CD14-positive monocyte (primary cell): ENCODE data around the gene GPRC5B. TPM values are rescaled to one million over a fixed set of nuclear protein-coding genes. Genes with fewer than 3 reads are reported as not detected.
A peak's percentile ranks its signal among the peaks of the same experiment; 100 is the strongest.

Experiments used
- DNase-seq, 3 donors: peaks; one replicate each; pipeline ENCODE4 v3.0.0-alpha.2; 2011 to 2022
- H2AFZ ChIP-seq: 2 replicates; pipeline ENCODE4 v1.6.0; 2012; ENCODE audit warnings: mild to moderate bottlenecking, low read depth, low read length, inconsistent platforms; ENCODE audit not compliant: insufficient read depth, poor library complexity, severe bottlenecking
- H3K27ac ChIP-seq, 2 donors: 1 replicate in 1 of 2; 2 replicates in 1 of 2; pipeline ENCODE4 v1.5.1; 2012 to 2013; ENCODE audit warnings: low read length in 2 of 2, control low read depth in 1 of 2, inconsistent platforms in 1 of 2, low read depth in 1 of 2, mild to moderate bottlenecking in 1 of 2
- H3K27me3 ChIP-seq, 2 donors: one replicate each; pipeline versions ENCODE4 v1.6.0 to v1.6.1; 2011 to 2013; ENCODE audit warnings: low read length in 2 of 2; ENCODE audit not compliant: control insufficient read depth in 2 of 2, insufficient read depth in 2 of 2
- H3K36me3 ChIP-seq, 2 donors: replicated peaks in 1 of 2; 1 replicate in 1 of 2; 2 replicates in 1 of 2; pipeline versions ENCODE4 v1.5.1 to v1.6.1; 2012 to 2013; ENCODE audit warnings: low read length in 2 of 2, control low read depth in 1 of 2, inconsistent platforms in 1 of 2, mild to moderate bottlenecking in 1 of 2; ENCODE audit not compliant: insufficient read depth in 2 of 2, control insufficient read depth in 1 of 2
- H3K4me1 ChIP-seq, 2 donors: 1 replicate in 1 of 2; 2 replicates in 1 of 2; pipeline versions ENCODE4 v1.5.1 to v1.6.1; 2012 to 2013; ENCODE audit warnings: low read length in 2 of 2, control low read depth in 1 of 2, inconsistent platforms in 1 of 2, mild to moderate bottlenecking in 1 of 2, moderate library complexity in 1 of 2; ENCODE audit not compliant: insufficient read depth in 2 of 2, control insufficient read depth in 1 of 2
- H3K4me2 ChIP-seq: replicated peaks from 2 replicates; pipeline ENCODE3; 2012; ENCODE audit warnings: low read length, moderate library complexity, mild to moderate bottlenecking; ENCODE audit not compliant: poor library complexity, severe bottlenecking; ENCODE audit errors: extremely low read depth
- H3K4me3 ChIP-seq, 3 experiments: fragments of 200-600 bp in 1 of 3; sonication (generic) in 1 of 3; replicated peaks in 1 of 3; 1 replicate in 2 of 3; 2 replicates in 1 of 3; pipeline ENCODE4 v1.5.1; 2011 to 2013; ENCODE audit warnings: low read length in 3 of 3, mild to moderate bottlenecking in 3 of 3, control low read depth in 2 of 3, low read depth in 2 of 3, inconsistent platforms in 1 of 3, moderate library complexity in 1 of 3
- H3K79me2 ChIP-seq: 2 replicates; pipeline ENCODE4 v1.6.0; 2012; ENCODE audit warnings: mild to moderate bottlenecking, control low read depth, inconsistent platforms, low read length, moderate library complexity; ENCODE audit not compliant: insufficient read depth
- H3K9ac ChIP-seq: 2 replicates; pipeline ENCODE4 v1.6.0; 2017; ENCODE audit warnings: low read length, mild to moderate bottlenecking; ENCODE audit not compliant: insufficient read depth, poor library complexity, severe bottlenecking
- H3K9me3 ChIP-seq, 2 donors: replicated peaks in 1 of 2; 1 replicate in 1 of 2; 2 replicates in 1 of 2; pipeline versions ENCODE4 v1.5.1 to v1.6.1; 2012 to 2013; ENCODE audit warnings: low read length in 2 of 2, control low read depth in 1 of 2; ENCODE audit not compliant: control insufficient read depth in 1 of 2, insufficient read depth in 1 of 2
- H4K20me1 ChIP-seq: 2 replicates; pipeline ENCODE4 v1.6.0; 2012; ENCODE audit warnings: mild to moderate bottlenecking, low read length, control low read depth, moderate library complexity; ENCODE audit not compliant: insufficient read depth
- H3K27ac Mint-ChIP-seq, 7 donors: one replicate each; pipeline ENCODE4 v1.8.0; 2020; ENCODE audit warnings: mild to moderate bottlenecking in 7 of 7, mixed read lengths in 7 of 7, moderate library complexity in 6 of 7, inconsistent platforms in 2 of 7
- H3K27me3 Mint-ChIP-seq, 3 donors: one replicate each; pipeline ENCODE4 v1.8.0; 2021 to 2022; ENCODE audit warnings: low read depth in 3 of 3, mild to moderate bottlenecking in 3 of 3, mixed read lengths in 3 of 3, moderate library complexity in 3 of 3, inconsistent platforms in 1 of 3
- H3K36me3 Mint-ChIP-seq, 2 donors: one replicate each; pipeline ENCODE4 v1.8.0; 2020; ENCODE audit warnings: mixed read lengths in 2 of 2, inconsistent platforms in 1 of 2, mild to moderate bottlenecking in 1 of 2
- H3K4me1 Mint-ChIP-seq: one replicate; pipeline ENCODE4 v1.8.0; 2020; ENCODE audit warnings: mild to moderate bottlenecking, mixed read lengths
- H3K4me3 Mint-ChIP-seq, 2 donors: one replicate each; pipeline ENCODE4 v1.8.0; 2020; ENCODE audit warnings: mild to moderate bottlenecking in 2 of 2, mixed read lengths in 2 of 2, moderate library complexity in 1 of 2
- H3K9me3 Mint-ChIP-seq, 7 donors: one replicate each; pipeline ENCODE4 v1.8.0; 2020 to 2022; ENCODE audit warnings: mixed read lengths in 7 of 7, mild to moderate bottlenecking in 6 of 7, moderate library complexity in 6 of 7, inconsistent platforms in 2 of 7
- CTCF ChIP-seq: fragments of 200-600 bp; IDR thresholded peaks from one replicate; pipeline ENCODE4 v1.8.0; 2022; ENCODE audit warnings: antibody characterized with exemption, mild to moderate bottlenecking
- WGBS: methylation state at CpG from one replicate; pipeline ENCODE4 v1.1.5; 2013; ENCODE audit warnings: missing lambda C conversion rate; ENCODE audit not compliant: insufficient coverage; 5-methylcytosine and 5-hydroxymethylcytosine counted together
- intact Hi-C, 2 donors: fragments of 100-400 bp; cut with micrococcal nuclease; formaldehyde crosslinking; loops; one replicate each; pipeline versions ENCODE4 v1.15.0 to v1.15.1; 2023
- polyA plus RNA-seq, 3 donors: library from polyadenylated mRNA; depleted of rRNA in 1 of 3; unstranded in 2 of 3; stranded (reverse) in 1 of 3; fragments of 300-500 nt in 2 of 3; fragments of >200 nt in 1 of 3; fragmentation: Illumina TruSeq in 2 of 3; gene quantifications; 1 replicate in 2 of 3; 2 replicates in 1 of 3; pipeline ENCODE4 v1.2.3, GENCODE V29; 2012 to 2021

GPRC5B gene
- polyA plus RNA-seq, 3 donors: 0.06 to 0.24 TPM; not detected in 1

- H2AFZ ChIP-seq: no peak overlapping the region
- H3K27me3 ChIP-seq: peaks cover 34 to 52% of the 10 kb centered on the region in 2 donors
- no peak for DNase-seq
- H3K4me2 ChIP-seq: no peak overlapping the region
- H3K4me1 ChIP-seq: peaks cover 22 to 31% of the 10 kb centered on the region in 2 donors
- no peaks in the 10 kb centered on the region for H3K36me3 ChIP-seq
- H3K4me3 ChIP-seq: no peak overlapping the region
- intact Hi-C loops: loop anchor here in 1 of 2 donors (10.0 kb wide), 1 partner anchor 797 kb away; no protein-coding TSS in a partner anchor
- H3K4me1 Mint-ChIP-seq: peaks cover 22% of the 10 kb centered on the region
- TF ChIP-seq CTCF: no peak
- peaks cover 4 to 16% of the 10 kb centered on the region in 2 donors for H3K9me3 ChIP-seq
- peaks cover 51 to 58% (median 55%) of the 10 kb centered on the region in 3 donors for H3K27me3 Mint-ChIP-seq
- no peak overlapping the region for H3K27ac ChIP-seq
- H3K9me3 Mint-ChIP-seq: peaks cover 0 to 27% (median 7%) of the 10 kb centered on the region in 7 donors
- no peak overlapping the region for H3K27ac Mint-ChIP-seq
- H3K9ac ChIP-seq: no peak overlapping the region
- WGBS: 67% methylated on average over 6 of the region's 6 CpGs
- H3K4me3 Mint-ChIP-seq: peak overlapping the region in 1 of 2 donors; percentile 84
- peaks cover 5% of the 10 kb centered on the region in 2 donors for H3K36me3 Mint-ChIP-seq
- no peaks in the 10 kb centered on the region for H4K20me1 ChIP-seq
- H3K79me2 ChIP-seq: no peaks in the 10 kb centered on the region
These were observed 2.9 kb downstream of the GPRC5B start for GRCh38 chr16:19881783-19882182.

GRCh38 chr16:19881028-19881427 lies 3.6 kb downstream of the GPRC5B start:
- H3K4me3 Mint-ChIP-seq: no peak overlapping the region
- peaks cover 5% of the 10 kb centered on the region in 2 donors for H3K36me3 Mint-ChIP-seq
- H2AFZ ChIP-seq: no peak overlapping the region
- no peak overlapping the region for H3K4me2 ChIP-seq
- H3K27ac ChIP-seq: no peak overlapping the region
- H3K9me3 ChIP-seq: peaks cover 4 to 16% of the 10 kb centered on the region in 2 donors
- DNase-seq: no peak
- peaks cover 34 to 50% of the 10 kb centered on the region in 2 donors for H3K27me3 ChIP-seq
- H3K79me2 ChIP-seq: no peaks in the 10 kb centered on the region
- WGBS: no CpG with 5 or more reads among the region's 7 CpGs
- H3K4me1 ChIP-seq: peaks cover 16 to 26% of the 10 kb centered on the region in 2 donors
- no peaks in the 10 kb centered on the region for H3K36me3 ChIP-seq
- peaks cover 49 to 55% (median 52%) of the 10 kb centered on the region in 3 donors for H3K27me3 Mint-ChIP-seq
- peaks cover 0 to 27% (median 7%) of the 10 kb centered on the region in 7 donors for H3K9me3 Mint-ChIP-seq
- intact Hi-C loops: loop anchor here in 1 of 2 donors (10.0 kb wide), 1 partner anchor 796 kb away; no protein-coding TSS in a partner anchor
- TF ChIP-seq CTCF: no peak
- peaks cover 17% of the 10 kb centered on the region for H3K4me1 Mint-ChIP-seq
- H3K4me3 ChIP-seq: no peak overlapping the region
- H4K20me1 ChIP-seq: no peaks in the 10 kb centered on the region
- no peak overlapping the region for H3K27ac Mint-ChIP-seq
- H3K9ac ChIP-seq: no peak overlapping the region
